Measurements from ENCODE around the gene TLNRD1. TPM values are rescaled to one million over a fixed set of nuclear protein-coding genes. Genes with fewer than 3 reads are reported as not detected.

The TLNRD1 gene
- total RNA-seq, 1 experiment from 2014 or later: 14.9 TPM

DNA sequence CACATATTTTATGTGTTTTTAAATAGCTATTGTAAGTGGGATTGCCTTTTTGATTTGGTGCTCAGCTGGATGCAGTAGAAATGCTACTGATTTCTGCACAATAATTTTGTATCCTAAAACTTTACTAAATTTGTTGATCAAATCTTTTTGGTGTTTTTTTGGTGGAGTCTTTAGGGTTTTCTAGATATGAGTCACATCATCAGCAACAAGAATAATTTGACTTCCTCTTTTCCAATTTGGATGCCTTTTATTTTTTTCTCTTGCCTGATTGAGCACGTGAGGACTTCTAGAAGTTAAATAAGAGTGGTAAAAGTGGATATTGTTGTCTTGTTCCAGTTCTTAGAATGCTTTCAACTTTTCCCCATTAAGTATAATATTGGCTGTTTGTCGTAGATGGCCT, 51.3 kb downstream of the TLNRD1 start:
- Histone ChIP-seq H3K4me2 (no peak overlapping the region), H3F3A (ENCODE audit: insufficient read depth, low read depth) (no peaks in the 10 kb centered on the region), H3K27me3 (ENCODE audit: insufficient read depth, low read depth) (no peaks in the 10 kb centered on the region), H3K9me3 (ENCODE audit: insufficient read depth, low read depth) (no peaks in the 10 kb centered on the region), H3K4me3 (no peak overlapping the region), H2AFZ (no peak overlapping the region), H3K27ac (no peak overlapping the region), H3K79me2 (ENCODE audit: low read depth) (no peaks in the 10 kb centered on the region), H3K4me1 (replicated peaks; ENCODE audit: insufficient read depth) (no peaks in the 10 kb centered on the region), H4K20me1 (ENCODE audit: insufficient read depth) (no peaks in the 10 kb centered on the region), H3K36me3 (ENCODE audit: low read depth) (no peaks in the 10 kb centered on the region), H3K9me2 (ENCODE audit: insufficient read depth) (no peaks in the 10 kb centered on the region)
- TF ChIP-seq CTCF (conservative IDR thresholded peaks at IDR 0.05) (no peak), EZH2 (IDR thresholded peaks at IDR 0.05; ENCODE audit: low read depth) (no peak)
- no TSS peak for BruUV-seq (replicated peaks)
- ChIA-PET CTCF (no interaction called here), POLR2A (ENCODE audit: unreplicated experiment) (no interaction called here)
- intact Hi-C loops (cut with micrococcal nuclease; ENCODE audit: unreplicated experiment): no loop called here
- DNase-seq: no peak

- H3K79me2 ChIP-seq (ENCODE audit: low read depth): no peaks in the 10 kb centered on the region
- H3K36me3 ChIP-seq (ENCODE audit: low read depth): no peaks in the 10 kb centered on the region
- no peak overlapping the region for H3K4me3 ChIP-seq
- H3K9me3 ChIP-seq (ENCODE audit: insufficient read depth, low read depth): no peaks in the 10 kb centered on the region
- TF ChIP-seq EZH2 (IDR thresholded peaks at IDR 0.05; ENCODE audit: low read depth) (no peak), CTCF (conservative IDR thresholded peaks at IDR 0.05) (no peak)
- ChIA-PET CTCF (no interaction called here), POLR2A (ENCODE audit: unreplicated experiment) (no interaction called here)
- no peaks in the 10 kb centered on the region for H3K27me3 ChIP-seq (ENCODE audit: insufficient read depth, low read depth)
- H3K27ac ChIP-seq: no peak overlapping the region
- H4K20me1 ChIP-seq (ENCODE audit: insufficient read depth): no peaks in the 10 kb centered on the region
- no peaks in the 10 kb centered on the region for H3K9me2 ChIP-seq (ENCODE audit: insufficient read depth)
- no peaks in the 10 kb centered on the region for H3F3A ChIP-seq (ENCODE audit: insufficient read depth, low read depth)
- no peaks in the 10 kb centered on the region for H3K4me1 ChIP-seq (replicated peaks; ENCODE audit: insufficient read depth)
- no TSS peak for BruUV-seq (replicated peaks)
- intact Hi-C loops (cut with micrococcal nuclease; ENCODE audit: unreplicated experiment): no loop called here
- DNase-seq: no peak
- no peak overlapping the region for H2AFZ ChIP-seq
- no peak overlapping the region for H3K4me2 ChIP-seq
Measured at GRCh38 chr15:81053621-81054020, 52.9 kb downstream of the TLNRD1 start.

DNA sequence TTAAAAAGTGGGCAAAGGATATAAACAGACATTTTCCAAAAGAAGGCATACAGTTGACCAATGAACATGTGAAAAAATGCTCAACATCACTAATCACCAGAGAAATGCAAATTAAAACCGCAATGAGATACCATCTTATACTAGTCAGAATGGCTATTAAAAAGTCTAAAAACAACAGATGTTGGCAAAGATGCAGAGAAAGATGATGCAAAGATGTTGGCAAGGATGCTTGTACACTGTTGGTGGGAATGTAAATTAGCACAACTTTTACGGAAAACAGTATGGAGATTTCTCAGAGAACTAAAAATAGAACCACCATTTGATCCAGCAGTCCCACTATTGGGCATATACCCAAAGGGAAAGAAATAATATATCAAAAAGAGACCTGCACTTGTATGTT, 53.5 kb downstream of the TLNRD1 start:
- no peaks in the 10 kb centered on the region for H3K4me1 ChIP-seq (replicated peaks; ENCODE audit: insufficient read depth)
- intact Hi-C loops (cut with micrococcal nuclease; ENCODE audit: unreplicated experiment): no loop called here
- no peaks in the 10 kb centered on the region for H3K27me3 ChIP-seq (ENCODE audit: insufficient read depth, low read depth)
- POLR2A ChIA-PET (ENCODE audit: unreplicated experiment): no interaction called here
- TF ChIP-seq CTCF (conservative IDR thresholded peaks at IDR 0.05) (no peak), EZH2 (IDR thresholded peaks at IDR 0.05; ENCODE audit: low read depth) (no peak)
- H3K9me2 ChIP-seq (ENCODE audit: insufficient read depth): no peaks in the 10 kb centered on the region
- no peak overlapping the region for H3K4me2 ChIP-seq
- H4K20me1 ChIP-seq (ENCODE audit: insufficient read depth): no peaks in the 10 kb centered on the region
- H3K79me2 ChIP-seq (ENCODE audit: low read depth): no peaks in the 10 kb centered on the region
- no peaks in the 10 kb centered on the region for H3F3A ChIP-seq (ENCODE audit: insufficient read depth, low read depth)
- no peaks in the 10 kb centered on the region for H3K36me3 ChIP-seq (ENCODE audit: low read depth)
- no peak overlapping the region for H2AFZ ChIP-seq
- H3K27ac ChIP-seq: no peak overlapping the region
- no TSS peak for BruUV-seq (replicated peaks)
- DNase-seq: no peak
- H3K9me3 ChIP-seq (ENCODE audit: insufficient read depth, low read depth): no peaks in the 10 kb centered on the region
- CTCF ChIA-PET: no interaction called here
- H3K4me3 ChIP-seq: no peak overlapping the region

Small RNA genes lying within 50 kb of the gene (microRNA-seq; reads per million reads assigned to microRNA genes)
- not detected for gene MIR4514 (ENCODE audit: borderline number of aligned reads, borderline replicate concordance)

Other genes starting within 250 kb of the TLNRD1 start
- 0.58 and 0.61 TPM in 2 replicates for gene CEMIP, start 221.6 kb upstream of the TLNRD1 start, total RNA-seq (2021)
- gene MESD, start 11.1 kb upstream of the TLNRD1 start, total RNA-seq (2021): 21.9 and 22.8 TPM in 2 replicates
- 1.4 and 2.0 TPM in 2 replicates for gene CFAP161, start 133.3 kb downstream of the TLNRD1 start, total RNA-seq (2021)
- gene IL16, start 196.0 kb downstream of the TLNRD1 start, total RNA-seq (2021): 0.50 and 0.65 TPM in 2 replicates

All from PC-9 (cell line).